GM18502 (cell line): ENCODE measurements around the gene CYSLTR2.
"Not testable (repeated sequence)": the region's sequence is repeated elsewhere in the genome, so short reads cannot be mapped to it uniquely, and the experiment has no call there.

Experiments used
- ATAC-seq: cut with Tn5 transposase; IDR thresholded peaks from one replicate; pipeline ENCODE4 v1.9.1; 2021; ENCODE audit warnings: mild to moderate bottlenecking; ENCODE audit not compliant: unreplicated experiment, poor library complexity

CYSLTR2 gene

DNA sequence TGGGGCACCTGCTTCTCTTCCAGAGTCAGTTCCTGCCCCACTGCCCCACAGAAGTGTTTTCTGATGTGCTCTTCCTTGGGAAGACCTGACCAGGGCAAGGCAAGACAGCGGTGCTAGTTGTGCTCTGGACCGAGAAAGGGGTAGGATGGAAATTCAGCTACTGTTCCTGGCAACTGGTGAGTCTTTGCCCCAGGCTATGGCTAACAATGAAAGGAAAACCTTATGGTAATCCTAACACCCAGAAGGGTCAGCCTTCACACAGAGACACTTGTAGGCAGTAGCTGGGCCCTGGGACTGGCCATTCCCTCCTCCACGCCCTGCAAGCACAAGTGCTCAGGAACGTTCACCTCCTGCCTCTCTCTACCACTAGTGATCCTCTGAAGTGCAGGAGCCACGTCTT lies 9.6 kb upstream of the CYSLTR2 start:
- ATAC-seq: no peak

DNA sequence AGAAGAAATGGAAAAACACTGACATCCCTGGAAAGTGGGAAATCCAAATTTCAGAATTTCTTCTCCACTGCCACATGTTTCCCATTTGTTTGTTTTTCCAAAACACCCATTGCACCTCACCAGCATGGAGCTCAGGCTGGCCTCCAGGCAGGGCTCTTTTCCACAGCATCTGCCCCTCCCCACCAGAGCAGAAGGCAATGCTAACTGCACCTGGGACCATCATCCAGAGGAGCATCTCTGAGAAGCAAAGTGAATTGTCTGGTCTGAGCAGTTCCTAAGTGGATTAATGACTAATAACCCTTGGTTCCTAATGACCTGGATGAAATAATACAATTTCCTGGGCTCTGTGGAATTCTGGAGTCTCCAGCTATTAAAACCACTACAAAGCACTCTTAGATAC lies 8.8 kb upstream of the CYSLTR2 start:
- no peak for ATAC-seq

GRCh38 chr13:48645845-48646244 lies 7.9 kb upstream of the CYSLTR2 start:
- no peak for ATAC-seq

DNA sequence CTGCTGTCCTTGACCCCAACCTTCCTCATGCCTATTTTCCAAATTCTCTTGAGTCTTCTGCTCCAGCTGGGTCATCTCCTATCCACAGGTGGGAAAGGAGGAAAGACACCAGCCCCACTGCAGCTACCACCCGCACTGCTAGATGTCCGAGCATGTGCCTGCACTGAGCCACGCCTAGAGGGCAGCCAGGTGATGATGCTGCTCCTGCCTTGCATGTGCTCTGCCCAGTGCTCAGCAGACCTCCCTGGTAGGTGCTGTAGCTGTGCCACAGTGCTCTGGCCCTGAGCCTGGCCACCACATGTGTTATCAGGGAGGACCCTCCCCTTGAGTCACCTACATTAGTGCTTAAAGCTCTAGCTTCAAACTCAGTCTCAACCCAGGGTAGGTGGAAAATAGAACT lies 6.9 kb upstream of the CYSLTR2 start:
- no peak for ATAC-seq

DNA sequence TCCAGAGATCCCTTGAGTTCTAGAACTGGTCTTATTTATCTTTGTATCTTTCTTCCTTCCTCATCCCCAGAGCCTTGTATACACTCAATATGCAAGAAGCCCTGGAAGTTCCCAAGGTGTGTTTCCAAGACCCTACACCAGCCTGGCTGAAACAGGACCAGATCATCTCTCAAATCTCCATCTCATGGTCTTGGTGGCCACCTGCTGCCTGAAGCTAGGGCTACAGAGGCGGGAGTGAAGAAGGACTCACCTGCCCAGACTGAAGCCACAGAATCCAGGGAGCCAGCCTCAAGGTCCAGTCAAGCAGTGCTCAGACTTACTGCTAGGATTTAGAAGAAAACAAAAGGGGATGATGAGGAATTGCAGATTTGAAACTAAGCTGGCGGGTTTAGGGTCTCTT lies 6.1 kb upstream of the CYSLTR2 start:
- ATAC-seq: no peak

DNA sequence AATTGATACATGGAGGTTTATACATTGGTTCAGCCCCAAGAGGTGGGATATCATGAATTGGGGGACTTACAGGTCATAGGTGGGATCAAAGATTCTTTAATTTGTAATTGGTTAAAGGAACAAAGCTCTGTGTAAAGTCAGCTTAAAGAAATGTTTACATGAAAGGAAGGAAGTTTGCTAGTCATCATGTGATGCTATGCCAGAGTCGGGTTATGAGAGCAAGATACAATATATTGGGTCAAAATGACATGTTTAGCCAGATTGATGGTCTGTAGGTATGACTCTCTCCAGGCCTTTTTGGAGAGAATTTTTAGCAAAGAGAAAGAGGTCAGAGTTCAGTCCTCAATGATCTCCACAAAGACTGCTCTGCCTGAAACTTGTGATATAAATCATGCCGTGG lies 5.3 kb upstream of the CYSLTR2 start:
- ATAC-seq: no peak

- no peak for ATAC-seq
These were observed 768 bp upstream of the CYSLTR2 start for GRCh38 chr13:48652851-48653471.

DNA sequence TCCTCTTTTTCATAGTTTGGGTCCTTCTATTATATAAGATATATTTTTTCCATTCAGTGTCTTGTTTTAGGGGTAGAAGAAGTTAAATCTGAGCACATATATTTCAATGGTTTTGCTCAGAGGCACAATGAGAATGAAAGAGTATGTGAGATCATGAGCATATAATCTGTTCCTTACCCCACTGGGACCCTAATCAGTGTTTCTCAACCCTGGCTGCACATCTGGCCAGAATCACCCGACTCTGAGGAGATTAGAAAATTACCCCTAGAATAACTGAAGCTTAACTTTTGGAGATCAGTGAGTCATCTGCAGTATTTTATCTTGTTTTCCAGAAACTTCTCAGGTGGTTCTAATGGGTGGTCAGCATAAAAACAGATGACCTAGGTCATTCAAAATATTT lies 782 bp downstream of the CYSLTR2 start:
- ATAC-seq: no peak

- no peak for ATAC-seq
These were observed 1.6 kb downstream of the CYSLTR2 start for GRCh38 chr13:48655291-48655690.

DNA sequence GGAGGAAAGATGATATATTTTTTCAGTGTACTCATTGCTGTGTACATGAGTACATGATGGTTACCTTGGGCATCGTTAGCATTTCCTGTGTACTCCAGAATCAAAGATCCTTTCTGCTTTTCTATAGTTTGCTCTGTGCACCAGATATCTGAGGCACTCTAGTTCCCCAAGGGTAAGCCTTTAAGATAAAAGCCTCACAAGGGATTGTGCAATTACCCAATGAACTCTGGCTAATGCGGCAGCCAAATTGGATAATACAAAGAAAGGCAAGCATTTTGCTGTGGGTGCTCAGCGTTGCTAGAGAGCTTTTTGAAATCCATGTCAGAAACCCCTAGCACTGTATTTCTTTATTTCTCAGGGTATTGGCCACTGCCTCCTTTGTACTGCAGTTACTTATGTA lies 2.9 kb downstream of the CYSLTR2 start:
- ATAC-seq: no peak

- ATAC-seq: peak; percentile 68
These were observed 6.8 kb downstream of the CYSLTR2 start for GRCh38 chr13:48660361-48661076.

DNA sequence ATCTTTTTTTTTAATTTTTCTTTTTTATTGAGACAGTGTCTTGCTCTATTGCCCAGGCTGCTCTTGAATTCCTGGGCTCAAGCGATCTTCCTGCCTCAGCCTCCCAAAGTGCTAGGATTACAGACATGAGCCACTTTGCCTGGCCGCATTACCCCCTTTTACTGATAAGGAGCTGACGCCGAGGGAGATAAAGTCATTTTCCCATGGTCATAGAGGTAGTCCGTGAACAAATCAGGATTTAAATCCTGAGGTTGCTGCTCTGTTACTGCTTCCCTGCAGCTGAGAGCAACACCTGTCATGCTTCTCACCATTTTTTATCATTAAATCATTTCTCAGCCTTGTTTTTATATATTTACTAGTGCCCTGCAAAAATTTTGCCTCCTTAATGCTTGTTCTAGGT lies 7.4 kb downstream of the CYSLTR2 start:
- ATAC-seq: no peak

- no peak for ATAC-seq
These were observed 8.5 kb downstream of the CYSLTR2 start for GRCh38 chr13:48662226-48662625.

DNA sequence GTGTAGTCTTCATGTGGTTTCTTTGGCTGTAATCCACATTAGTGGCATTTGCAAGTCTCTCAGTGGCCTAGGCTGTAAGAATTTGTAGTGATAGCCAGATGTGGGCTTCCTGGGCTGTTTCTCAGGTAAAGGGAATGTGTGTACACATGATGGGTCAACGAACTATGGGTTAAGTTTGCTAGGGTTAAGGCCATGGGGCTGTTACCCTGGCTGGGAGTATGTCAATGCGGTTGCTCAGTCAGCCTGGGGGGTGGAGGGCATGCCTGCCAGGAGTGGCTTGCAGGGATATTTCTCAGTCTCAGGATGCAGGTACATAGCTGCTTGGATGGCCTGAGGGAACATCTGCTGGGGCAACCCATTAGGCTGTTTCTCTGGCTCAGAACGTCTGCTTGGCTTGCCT lies 13.4 kb downstream of the CYSLTR2 start:
- no peak for ATAC-seq

- ATAC-seq: not testable (repeated sequence)
These were observed 17.7 kb downstream of the CYSLTR2 start for GRCh38 chr13:48671421-48671820.

- no peak for ATAC-seq
These were observed 21.5 kb downstream of the CYSLTR2 start for GRCh38 chr13:48675247-48675646.

DNA sequence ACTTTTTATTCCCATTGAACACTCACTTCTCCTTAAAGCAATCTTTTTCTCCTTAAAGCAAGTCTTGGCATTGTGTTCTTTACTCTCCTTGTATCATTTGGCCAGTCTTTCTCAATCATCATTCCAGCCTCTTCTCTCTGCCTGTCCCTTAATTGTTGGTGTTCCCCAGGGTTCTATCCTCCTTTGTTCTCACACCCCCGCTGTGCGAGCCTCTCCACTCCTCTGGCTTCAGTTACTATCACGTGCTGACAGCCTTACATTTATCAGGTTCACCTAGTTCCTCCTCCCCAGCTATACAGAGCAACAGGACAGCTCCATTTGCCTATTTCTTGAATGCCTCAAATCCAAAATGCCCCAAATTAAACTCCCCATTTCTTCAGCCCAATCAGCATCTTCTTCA lies 24.6 kb downstream of the CYSLTR2 start:
- no peak for ATAC-seq

DNA sequence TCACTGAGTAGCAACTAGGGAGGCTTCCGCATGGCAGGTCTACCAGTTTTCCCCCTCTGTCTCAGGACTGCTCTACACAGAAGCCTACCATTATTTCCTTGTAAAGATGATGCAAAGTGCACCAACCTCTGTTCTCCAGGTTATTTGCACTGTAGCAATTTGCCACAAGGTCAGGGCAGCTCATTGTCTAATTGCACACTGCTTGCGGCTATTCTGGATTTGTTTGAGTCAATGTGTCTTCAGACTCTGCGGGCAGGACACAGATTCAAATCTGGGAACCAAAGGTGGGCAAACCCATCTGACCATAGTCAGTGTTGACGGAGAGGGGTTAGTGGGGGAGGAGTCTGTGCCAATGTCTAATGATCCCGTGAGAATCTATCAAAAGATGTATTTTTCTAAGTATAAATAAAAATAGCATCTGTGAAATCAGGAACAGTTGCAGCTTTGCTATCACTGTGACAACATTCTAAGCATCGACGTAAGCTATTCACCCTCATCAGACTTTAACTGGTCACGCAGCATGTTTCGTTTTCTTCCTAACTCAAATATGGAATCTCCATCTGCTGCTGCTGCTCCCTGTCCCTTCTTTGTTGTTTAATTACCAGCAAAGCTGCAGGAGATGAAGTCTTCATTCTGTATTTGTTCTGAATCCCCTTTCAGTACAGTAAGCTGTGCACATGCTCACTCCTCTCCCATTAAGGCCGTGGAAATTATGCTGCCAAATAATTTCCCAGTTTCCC lies 26.4 kb downstream of the CYSLTR2 start:
- ATAC-seq: no peak

DNA sequence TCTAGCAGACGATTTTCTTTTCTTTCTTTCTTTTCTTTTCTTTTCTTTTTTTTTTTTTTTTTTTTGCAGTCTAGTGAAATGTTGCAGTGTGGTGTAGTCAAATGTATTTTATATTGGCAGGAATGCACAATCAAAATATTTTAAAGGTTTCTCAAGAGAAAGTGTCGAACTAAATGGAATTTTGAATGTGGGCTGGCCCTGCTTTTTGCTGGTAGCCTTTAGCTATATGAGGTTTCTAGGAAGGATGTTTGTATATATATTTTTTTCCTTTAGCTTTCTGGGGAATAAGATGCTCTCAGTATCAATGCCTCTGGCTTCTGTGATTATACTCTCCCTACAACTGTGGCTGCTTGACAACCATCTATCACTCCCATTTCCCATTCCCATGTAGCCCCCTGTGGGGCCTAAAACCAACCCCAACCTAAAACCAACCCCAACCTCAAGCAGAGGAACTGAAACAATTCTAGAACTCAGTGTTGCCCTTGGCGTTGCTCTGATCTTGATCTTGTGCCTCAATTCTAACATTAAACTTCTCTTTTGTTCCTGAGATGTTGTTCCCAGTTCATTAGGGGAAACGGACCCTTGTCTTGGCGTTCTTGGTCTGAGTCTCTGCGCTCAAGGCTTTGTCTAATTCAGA lies 27.1 kb downstream of the CYSLTR2 start:
- no peak for ATAC-seq

DNA sequence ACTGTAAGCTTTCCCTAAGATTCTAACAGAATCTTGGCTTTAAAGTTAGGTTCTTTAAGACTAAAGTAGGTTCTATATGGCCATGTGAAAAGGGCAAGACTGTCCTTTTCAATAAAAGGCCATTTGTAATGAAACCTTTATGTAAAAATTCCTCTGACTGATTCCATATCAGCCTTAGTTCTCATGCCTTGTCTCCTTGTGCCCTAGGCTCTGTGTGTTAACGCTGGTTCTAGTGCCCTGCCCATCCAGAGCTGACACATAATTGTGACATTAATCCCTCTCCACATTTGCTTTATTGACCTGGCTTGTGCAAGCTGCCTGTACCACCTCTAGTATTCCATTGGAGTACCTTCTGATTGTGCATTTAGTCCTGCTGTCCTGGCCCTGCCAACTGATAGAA lies 28.2 kb downstream of the CYSLTR2 start:
- ATAC-seq: no peak

GRCh38 chr13:48682436-48682835 lies 28.7 kb downstream of the CYSLTR2 start:
- no peak for ATAC-seq
